ENCODE data around the gene IFTAP.

DNA sequence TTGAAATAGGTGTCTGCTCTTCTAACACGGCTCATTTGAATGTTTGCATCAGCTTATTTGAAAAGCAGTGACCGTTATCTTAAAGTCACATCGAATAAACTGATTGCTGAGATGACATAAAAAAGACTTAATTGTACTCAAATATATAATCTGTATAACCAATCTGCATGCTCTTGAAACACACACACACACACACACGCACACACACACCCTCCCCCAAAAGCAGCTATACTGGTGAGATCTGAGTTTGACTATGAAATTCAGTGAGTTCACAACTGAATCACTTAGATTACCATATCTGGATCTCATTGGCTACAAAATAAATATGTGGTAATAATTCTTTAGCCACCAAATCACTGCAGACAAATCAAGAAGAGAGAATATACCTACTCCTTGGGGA is 3.8 kb upstream of the IFTAP start:
- TF ChIP-seq, protein P1, sequence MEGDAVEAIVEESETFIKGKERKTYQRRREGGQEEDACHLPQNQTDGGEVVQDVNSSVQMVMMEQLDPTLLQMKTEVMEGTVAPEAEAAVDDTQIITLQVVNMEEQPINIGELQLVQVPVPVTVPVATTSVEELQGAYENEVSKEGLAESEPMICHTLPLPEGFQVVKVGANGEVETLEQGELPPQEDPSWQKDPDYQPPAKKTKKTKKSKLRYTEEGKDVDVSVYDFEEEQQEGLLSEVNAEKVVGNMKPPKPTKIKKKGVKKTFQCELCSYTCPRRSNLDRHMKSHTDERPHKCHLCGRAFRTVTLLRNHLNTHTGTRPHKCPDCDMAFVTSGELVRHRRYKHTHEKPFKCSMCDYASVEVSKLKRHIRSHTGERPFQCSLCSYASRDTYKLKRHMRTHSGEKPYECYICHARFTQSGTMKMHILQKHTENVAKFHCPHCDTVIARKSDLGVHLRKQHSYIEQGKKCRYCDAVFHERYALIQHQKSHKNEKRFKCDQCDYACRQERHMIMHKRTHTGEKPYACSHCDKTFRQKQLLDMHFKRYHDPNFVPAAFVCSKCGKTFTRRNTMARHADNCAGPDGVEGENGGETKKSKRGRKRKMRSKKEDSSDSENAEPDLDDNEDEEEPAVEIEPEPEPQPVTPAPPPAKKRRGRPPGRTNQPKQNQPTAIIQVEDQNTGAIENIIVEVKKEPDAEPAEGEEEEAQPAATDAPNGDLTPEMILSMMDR (IDR thresholded peaks at IDR 0.05), result no peak
- TF ChIP-seq POLR2A (IDR thresholded peaks at IDR 0.05), result no peak
- no peak for TF ChIP-seq POLR2AphosphoS5 (IDR thresholded peaks at IDR 0.05)
